IPS-18a (cell line): ENCODE measurements around the gene ISG20L2.

Experiments
- H3K27ac ChIP-seq: one replicate; pipeline ENCODE4 v1.5.1; 2013; ENCODE audit warnings: low read length
- H3K27me3 ChIP-seq: one replicate; pipeline ENCODE4 v1.6.1; 2013; ENCODE audit warnings: mild to moderate bottlenecking, low read length; ENCODE audit not compliant: control insufficient read depth, insufficient read depth
- H3K36me3 ChIP-seq: one replicate; pipeline ENCODE4 v1.6.1; 2013; ENCODE audit warnings: low read depth, low read length; ENCODE audit not compliant: control insufficient read depth
- H3K4me1 ChIP-seq: one replicate; pipeline ENCODE4 v1.6.1; 2013; ENCODE audit warnings: low read depth, low read length; ENCODE audit not compliant: control insufficient read depth
- H3K4me3 ChIP-seq: one replicate; pipeline ENCODE4 v1.5.1; 2013; ENCODE audit warnings: low read length
- H3K9ac ChIP-seq: one replicate; pipeline ENCODE4 v1.6.1; 2013; ENCODE audit warnings: mild to moderate bottlenecking, low read length, moderate library complexity
- H3K9me3 ChIP-seq: one replicate; pipeline ENCODE4 v1.6.1; 2013; ENCODE audit warnings: low read depth, low read length; ENCODE audit not compliant: control insufficient read depth

ISG20L2 gene

DNA sequence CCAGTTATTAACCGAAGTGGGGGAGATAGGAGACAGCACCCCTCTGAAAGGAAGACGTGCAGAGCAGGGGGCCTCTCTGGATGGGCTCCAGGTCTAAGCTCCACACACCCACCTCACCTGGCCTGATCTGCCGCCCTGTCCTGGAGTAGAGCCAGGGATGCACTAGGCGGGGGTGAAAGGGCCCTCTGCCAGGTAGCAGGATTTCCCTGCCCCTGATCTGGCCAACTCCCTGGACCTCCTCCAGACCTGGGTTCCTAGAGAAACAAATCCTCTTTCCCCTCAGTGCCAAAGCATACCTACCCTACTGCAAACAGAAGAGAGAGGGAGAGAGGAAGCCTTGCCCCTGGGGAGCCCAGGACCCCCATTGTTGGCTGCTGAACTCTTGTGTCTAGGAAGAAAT, 25.2 kb downstream of the ISG20L2 start:
- H3K36me3 ChIP-seq: peaks cover 21% of the 10 kb centered on the region
- no peak overlapping the region for H3K27ac ChIP-seq
- no peaks in the 10 kb centered on the region for H3K9me3 ChIP-seq
- peak overlapping the region; percentile 71 for H3K4me3 ChIP-seq
- H3K9ac ChIP-seq: no peak overlapping the region
- H3K27me3 ChIP-seq: peaks cover 27% of the 10 kb centered on the region
- H3K4me1 ChIP-seq: peaks cover 33% of the 10 kb centered on the region

DNA sequence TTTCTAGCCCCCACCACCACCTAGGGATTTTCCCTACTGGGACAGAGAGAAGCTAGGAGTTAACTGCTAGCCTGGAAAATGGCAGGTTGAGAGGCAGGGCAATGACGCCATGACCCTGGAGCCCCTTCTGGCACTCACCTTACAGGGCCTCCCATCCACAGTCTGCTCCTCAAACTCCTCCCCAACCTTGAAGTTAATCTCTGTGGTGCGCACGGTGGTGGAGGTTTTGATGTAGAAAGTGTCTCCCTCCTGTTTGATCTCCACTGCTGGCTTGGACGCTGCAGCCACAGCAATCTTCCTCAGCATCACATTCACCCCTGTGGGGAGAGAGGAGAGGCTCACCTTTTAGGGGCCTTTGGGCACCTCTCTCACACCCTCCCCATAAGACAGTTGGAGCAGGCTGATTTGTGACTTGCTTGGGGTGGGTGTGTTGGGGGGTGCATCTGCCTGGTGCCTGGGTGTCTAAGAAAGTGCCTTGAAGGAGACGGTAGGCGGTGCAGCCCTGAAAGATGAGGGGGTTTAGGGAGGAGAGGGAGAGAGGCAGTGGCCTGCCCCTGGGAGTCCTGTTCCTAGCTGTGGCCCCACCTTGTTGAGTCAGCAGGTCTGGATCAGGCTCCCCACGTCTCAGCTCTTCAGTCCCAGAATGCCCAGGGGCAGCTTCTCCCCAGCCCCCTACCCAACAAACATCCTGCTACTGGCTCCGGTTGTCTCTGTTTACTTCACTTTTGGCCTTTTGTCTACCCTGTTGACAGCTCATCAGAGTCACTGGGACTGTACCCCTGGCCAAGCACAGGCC, 27.6 kb downstream of the ISG20L2 start:
- Histone ChIP-seq H3K36me3 (peaks cover 27% of the 10 kb centered on the region), H3K4me3 (no peak overlapping the region), H3K27ac (no peak overlapping the region), H3K4me1 (peaks cover 18% of the 10 kb centered on the region), H3K9me3 (no peaks in the 10 kb centered on the region), H3K9ac (no peak overlapping the region), H3K27me3 (peaks cover 27% of the 10 kb centered on the region)

DNA sequence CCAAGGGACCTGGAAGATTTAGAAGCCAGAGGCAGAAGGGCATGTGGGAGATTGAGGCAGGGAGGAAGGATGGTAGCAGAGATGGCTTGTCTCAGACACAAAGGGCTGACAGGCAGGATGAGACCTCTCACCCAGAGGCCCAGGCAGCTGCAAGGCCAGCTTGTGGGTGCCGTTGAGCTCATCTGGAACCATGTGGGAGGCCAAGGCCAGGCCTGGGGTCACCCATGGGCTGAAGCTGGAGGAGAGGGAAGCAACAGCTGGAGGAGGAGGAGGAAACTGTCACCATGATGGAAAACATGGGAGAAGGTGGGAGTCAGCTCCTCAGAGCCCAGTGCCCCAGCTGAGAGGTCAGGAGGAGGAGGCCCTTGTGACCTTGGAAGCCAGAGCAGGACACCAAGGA, 29.6 kb downstream of the ISG20L2 start:
- peaks cover 27% of the 10 kb centered on the region for H3K36me3 ChIP-seq
- peaks cover 14% of the 10 kb centered on the region for H3K27me3 ChIP-seq
- no peak overlapping the region for H3K4me3 ChIP-seq
- H3K9me3 ChIP-seq: no peaks in the 10 kb centered on the region
- H3K4me1 ChIP-seq: peaks cover 19% of the 10 kb centered on the region
- no peak overlapping the region for H3K27ac ChIP-seq
- H3K9ac ChIP-seq: no peak overlapping the region

DNA sequence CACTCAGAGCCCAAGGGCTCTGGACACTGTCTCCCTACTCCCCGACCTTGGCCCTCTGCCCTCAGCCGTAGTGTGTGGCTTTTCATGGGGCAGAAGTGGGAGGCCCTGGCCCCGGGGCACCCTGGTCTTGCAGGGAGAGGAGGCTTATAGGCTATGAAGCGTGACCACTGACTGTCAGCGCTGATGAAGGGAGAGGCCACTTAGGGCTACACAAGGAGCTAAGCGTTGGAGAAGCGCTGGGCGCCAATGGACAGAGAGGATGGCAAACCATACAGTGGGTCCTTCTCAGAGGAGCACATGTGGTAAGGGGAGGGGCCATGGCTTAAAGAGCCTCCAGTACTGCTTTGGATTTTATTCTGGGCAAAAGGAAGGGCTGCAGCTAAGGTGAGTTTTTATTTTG, 31.1 kb downstream of the ISG20L2 start:
- Histone ChIP-seq H3K27ac (no peak overlapping the region), H3K9me3 (no peaks in the 10 kb centered on the region), H3K4me1 (peaks cover 19% of the 10 kb centered on the region), H3K36me3 (peaks cover 27% of the 10 kb centered on the region), H3K9ac (no peak overlapping the region), H3K4me3 (no peak overlapping the region), H3K27me3 (no peaks in the 10 kb centered on the region)

DNA sequence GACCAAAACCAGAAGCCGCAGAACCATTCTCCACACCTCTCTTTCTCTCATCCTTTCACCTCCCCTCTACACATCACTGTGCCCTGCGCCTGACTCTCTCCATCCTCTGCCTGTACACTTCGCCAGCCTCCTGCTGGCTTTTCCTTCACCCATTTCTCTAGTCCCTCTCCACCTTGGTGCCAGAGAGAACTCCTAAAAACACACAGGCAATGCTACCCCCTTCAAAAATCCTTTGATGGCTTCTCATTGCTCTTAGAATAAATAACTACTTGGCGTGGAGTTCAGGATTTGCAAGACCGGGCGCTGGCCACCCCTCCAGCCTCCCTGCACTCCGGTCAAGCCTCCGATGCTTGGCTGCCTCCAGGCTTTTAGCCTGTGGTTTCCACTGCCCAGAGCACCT, 31.8 kb downstream of the ISG20L2 start:
- H3K9me3 ChIP-seq: no peaks in the 10 kb centered on the region
- H3K4me3 ChIP-seq: no peak overlapping the region
- peaks cover 1% of the 10 kb centered on the region for H3K27me3 ChIP-seq
- no peak overlapping the region for H3K27ac ChIP-seq
- peaks cover 27% of the 10 kb centered on the region for H3K36me3 ChIP-seq
- H3K9ac ChIP-seq: no peak overlapping the region
- peaks cover 27% of the 10 kb centered on the region for H3K4me1 ChIP-seq

DNA sequence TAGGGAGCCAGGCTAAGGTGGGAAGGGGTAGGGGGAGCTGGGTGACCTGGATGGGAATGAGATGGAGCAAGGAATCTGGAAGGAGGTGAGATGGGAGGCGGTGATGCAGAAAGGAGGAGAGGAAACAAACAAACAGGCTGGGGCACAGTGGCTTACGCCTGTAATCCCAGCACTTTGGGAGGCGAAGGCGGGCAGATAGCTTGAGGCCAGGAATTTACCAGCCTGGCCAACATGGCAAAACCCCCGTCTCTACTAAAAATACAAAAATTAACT, 33.9 kb downstream of the ISG20L2 start:
- Histone ChIP-seq H3K4me1 (peaks cover 48% of the 10 kb centered on the region), H3K4me3 (no peak overlapping the region), H3K27me3 (peaks cover 20% of the 10 kb centered on the region), H3K36me3 (peaks cover 16% of the 10 kb centered on the region), H3K27ac (no peak overlapping the region), H3K9ac (no peak overlapping the region), H3K9me3 (no peaks in the 10 kb centered on the region)

DNA sequence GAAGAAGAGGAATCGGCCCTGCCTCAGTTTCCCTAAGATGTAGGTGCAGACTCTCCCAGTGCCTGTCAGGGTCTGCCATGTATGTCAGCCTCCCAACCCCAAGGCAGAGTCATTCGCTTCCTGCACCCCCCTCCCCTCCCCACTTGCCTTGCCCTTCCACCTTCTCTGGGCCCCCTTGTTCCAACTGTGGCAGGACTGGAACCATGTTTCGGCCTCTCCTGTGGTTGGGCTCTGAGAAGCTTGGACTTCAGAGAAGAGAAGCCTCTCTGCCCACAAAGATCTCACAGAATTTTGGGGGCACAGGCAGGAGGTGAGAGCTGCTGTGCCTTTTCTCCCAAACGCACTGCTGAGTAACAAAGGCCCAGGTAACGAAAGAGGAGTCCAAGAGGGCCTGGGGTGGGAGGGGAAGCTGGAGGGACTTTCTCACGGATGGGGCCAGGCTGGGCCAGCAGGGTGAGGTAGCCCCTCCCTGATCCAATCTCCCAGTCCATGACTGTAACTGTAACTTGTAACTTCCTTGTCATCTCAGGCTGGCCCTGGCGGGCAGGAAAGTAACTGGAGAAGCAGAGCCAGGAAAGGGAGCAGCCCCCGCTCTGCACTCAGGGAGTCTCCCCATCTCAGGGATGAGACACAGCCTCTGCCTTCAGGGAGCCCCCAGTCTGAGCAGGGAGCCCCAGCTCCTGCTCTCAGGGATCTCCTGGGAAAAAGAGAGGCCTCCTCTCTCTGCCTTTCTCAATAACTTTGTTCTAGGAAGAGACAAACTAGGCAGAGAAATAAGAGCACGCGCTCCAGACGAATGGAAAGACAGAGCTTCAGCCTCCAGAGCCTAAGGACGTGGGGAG, 34.5 kb downstream of the ISG20L2 start:
- Histone ChIP-seq H3K4me3 (peak overlapping the region; percentile 44), H3K4me1 (peaks cover 52% of the 10 kb centered on the region), H3K9me3 (no peaks in the 10 kb centered on the region), H3K27ac (peak overlapping the region; percentile 42), H3K9ac (peak overlapping the region; percentile 54), H3K36me3 (peaks cover 13% of the 10 kb centered on the region), H3K27me3 (peaks cover 20% of the 10 kb centered on the region)

DNA sequence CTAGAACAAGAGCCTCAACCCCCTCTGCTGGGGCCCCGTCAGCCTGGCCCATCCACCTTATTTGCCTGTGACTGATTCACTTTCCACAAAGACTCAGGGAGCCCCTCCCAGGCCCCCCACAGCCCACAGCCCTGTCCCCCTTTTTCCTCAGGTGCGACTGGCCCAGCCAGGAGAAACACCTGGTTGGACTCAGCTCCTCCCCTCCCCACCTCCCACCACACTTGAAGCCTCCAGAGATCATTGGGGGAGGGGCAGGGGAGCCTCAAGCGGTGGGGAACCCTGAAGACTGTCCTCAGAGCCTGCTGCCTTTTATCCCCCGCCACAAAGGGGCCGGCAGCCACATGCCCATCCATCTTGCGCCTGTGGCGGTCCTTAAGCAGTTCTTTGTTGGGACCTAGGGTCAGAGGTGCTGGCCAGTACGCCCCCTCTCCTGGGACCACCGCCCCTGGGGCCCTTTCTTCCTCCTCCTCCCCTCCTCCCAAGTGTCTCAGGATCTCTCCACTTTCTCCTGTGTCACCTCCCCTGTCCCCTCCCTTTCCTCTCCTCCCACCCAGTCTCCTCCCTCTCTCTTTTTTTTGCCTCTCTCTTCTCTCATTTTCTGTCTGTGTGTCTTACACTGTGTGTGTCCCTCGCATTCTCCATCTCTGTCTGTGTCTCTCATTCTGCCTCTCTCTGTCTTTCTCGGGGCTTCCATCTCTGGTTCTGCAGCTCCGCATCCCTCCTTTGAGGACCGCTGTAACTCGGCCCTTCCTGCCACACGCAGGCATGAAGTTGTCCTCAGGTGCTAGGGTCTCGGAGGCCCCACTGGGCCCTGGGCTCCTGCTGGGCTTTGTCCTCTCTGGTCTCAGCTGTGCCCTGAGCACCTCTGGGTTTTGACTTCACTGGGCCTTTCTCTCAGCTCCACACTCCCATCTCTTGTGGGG, 35.4 kb downstream of the ISG20L2 start:
- H3K9ac ChIP-seq: peak overlapping the region; percentile 54
- H3K27me3 ChIP-seq: peaks cover 20% of the 10 kb centered on the region
- H3K4me1 ChIP-seq: peaks cover 53% of the 10 kb centered on the region
- peak overlapping the region; percentile 72 for H3K27ac ChIP-seq
- peaks cover 4% of the 10 kb centered on the region for H3K36me3 ChIP-seq
- H3K4me3 ChIP-seq: peak overlapping the region; percentile 52
- H3K9me3 ChIP-seq: no peaks in the 10 kb centered on the region

DNA sequence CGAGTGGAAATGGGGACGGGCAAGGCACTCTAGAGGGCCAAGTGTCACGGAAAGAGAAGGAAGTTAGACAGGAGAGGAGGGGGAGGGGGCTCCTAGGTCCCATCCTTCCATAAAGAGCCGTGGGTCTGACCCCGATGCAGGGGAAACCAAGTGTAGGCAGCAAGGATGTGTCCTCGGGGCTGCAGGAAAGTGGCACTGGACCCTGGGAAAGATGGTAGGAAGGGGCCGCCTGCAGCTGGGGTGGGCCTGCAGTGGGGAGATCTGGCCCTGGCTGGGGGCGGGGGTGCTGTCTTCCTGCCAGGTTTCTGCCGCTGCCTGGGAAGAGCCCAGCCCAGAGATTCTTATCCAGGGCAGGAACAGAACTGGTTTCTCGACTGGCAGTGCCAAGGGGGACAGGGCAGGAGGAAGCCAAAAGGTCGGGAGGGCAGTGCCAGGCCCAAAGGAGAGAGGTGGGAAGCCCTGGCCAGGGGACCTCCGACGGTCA, 36.1 kb downstream of the ISG20L2 start:
- H3K4me3 ChIP-seq: peak overlapping the region; percentile 52
- H3K27me3 ChIP-seq: peaks cover 20% of the 10 kb centered on the region
- H3K36me3 ChIP-seq: no peaks in the 10 kb centered on the region
- peak overlapping the region; percentile 48 for H3K9ac ChIP-seq
- no peak overlapping the region for H3K27ac ChIP-seq
- peaks cover 53% of the 10 kb centered on the region for H3K4me1 ChIP-seq
- H3K9me3 ChIP-seq: no peaks in the 10 kb centered on the region

DNA sequence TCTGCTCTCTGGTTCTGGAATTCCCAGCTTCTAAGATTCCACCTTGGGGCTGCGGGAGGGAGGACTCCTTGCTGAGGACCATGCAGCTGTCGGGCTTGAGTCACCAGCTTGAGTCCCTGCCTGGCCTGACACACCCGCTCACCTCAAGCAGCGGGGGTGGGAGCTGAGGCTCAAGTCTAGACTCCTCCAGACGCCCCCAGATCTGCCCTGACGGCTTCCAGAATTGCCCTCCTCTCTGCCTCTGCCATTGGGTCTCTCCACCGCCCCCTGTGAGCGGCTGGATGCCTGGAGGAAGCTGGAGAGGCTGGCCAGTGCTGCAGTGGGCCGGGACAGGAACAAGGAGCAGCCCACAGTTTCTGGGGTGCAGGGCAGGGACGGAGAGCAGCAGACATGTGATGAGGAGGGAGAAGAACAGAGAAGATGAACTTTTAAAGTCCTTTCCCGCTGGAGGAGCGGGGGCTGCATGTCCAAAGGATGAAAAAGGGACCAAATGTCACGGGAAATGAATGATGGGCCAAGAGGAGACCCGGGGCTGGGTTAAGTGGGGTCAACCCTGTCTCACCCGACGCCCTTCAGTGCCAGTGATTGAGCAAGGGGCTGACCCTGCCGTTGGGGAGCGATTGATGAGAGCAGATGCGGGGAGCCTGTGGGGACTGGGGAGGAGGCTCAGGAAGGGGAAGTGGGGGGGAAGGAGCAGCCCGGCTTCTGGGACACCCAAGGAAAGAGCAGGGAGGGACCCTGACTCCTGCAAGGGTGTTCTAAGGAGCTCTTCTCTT, 36.7 kb downstream of the ISG20L2 start:
- no peaks in the 10 kb centered on the region for H3K9me3 ChIP-seq
- H3K36me3 ChIP-seq: no peaks in the 10 kb centered on the region
- H3K4me1 ChIP-seq: peaks cover 53% of the 10 kb centered on the region
- H3K27me3 ChIP-seq: peaks cover 20% of the 10 kb centered on the region
- peak overlapping the region; percentile 48 for H3K9ac ChIP-seq
- peak overlapping the region; percentile 52 for H3K4me3 ChIP-seq
- H3K27ac ChIP-seq: no peak overlapping the region
